Hindlimb muscle (tissue), 1 donor: ENCODE measurements around the gene TOLLIP. TPM values are rescaled to one million over a fixed set of nuclear protein-coding genes. Genes with fewer than 3 reads are reported as not detected.
"Not testable (repeated sequence)": the region's sequence is repeated elsewhere in the genome, so short reads cannot be mapped to it uniquely, and the experiment has no call there.

Source experiments
- DNase-seq: peaks from one replicate; pipeline ENCODE4 v3.0.0-alpha.2; 2013
- polyA plus RNA-seq: library from polyadenylated mRNA; unstranded; fragments of 120-200 nt; gene quantifications from one replicate; pipeline ENCODE4 v1.2.1, GENCODE V29; 2013; ENCODE audit not compliant: insufficient read length

The TOLLIP gene
- polyA plus RNA-seq, 1 donor = 33.9 TPM

GRCh38 chr11:1281326-1281973 lies 28.0 kb downstream of the TOLLIP start:
- DNase-seq = no peak

GRCh38 chr11:1280116-1281035 lies 29.1 kb downstream of the TOLLIP start:
- no peak for DNase-seq

GRCh38 chr11:1279674-1280055 lies 29.8 kb downstream of the TOLLIP start:
- DNase-seq = no peak

GRCh38 chr11:1278766-1279673 lies 30.4 kb downstream of the TOLLIP start:
- no peak for DNase-seq

GRCh38 chr11:1277936-1278512 lies 31.4 kb downstream of the TOLLIP start:
- no peak for DNase-seq

- no peak for DNase-seq
Observed at GRCh38 chr11:1276866-1277615, 32.4 kb downstream of the TOLLIP start.

GRCh38 chr11:1276041-1276790 lies 33.2 kb downstream of the TOLLIP start:
- DNase-seq = no peak

GRCh38 chr11:1275021-1275420 lies 34.4 kb downstream of the TOLLIP start:
- DNase-seq = no peak

- no peak for DNase-seq
Observed at GRCh38 chr11:1274501-1274900, 34.9 kb downstream of the TOLLIP start.

- no peak for DNase-seq
Observed at GRCh38 chr11:1272531-1272930, 36.9 kb downstream of the TOLLIP start.

GRCh38 chr11:1271927-1272326 lies 37.5 kb downstream of the TOLLIP start:
- DNase-seq = no peak

GRCh38 chr11:1271406-1271805 lies 38.0 kb downstream of the TOLLIP start:
- no peak for DNase-seq

GRCh38 chr11:1271002-1271401 lies 38.4 kb downstream of the TOLLIP start:
- DNase-seq = no peak

- no peak for DNase-seq
Observed at GRCh38 chr11:1270476-1270875, 39.0 kb downstream of the TOLLIP start.

GRCh38 chr11:1269957-1270356 lies 39.5 kb downstream of the TOLLIP start:
- no peak for DNase-seq

GRCh38 chr11:1267441-1268100 lies 41.9 kb downstream of the TOLLIP start:
- no peak for DNase-seq

GRCh38 chr11:1266976-1267375 lies 42.5 kb downstream of the TOLLIP start:
- not testable (repeated sequence) for DNase-seq

GRCh38 chr11:1265480-1265879 lies 44.0 kb downstream of the TOLLIP start:
- not testable (repeated sequence) for DNase-seq

GRCh38 chr11:1264444-1264843 lies 45.0 kb downstream of the TOLLIP start:
- DNase-seq = not testable (repeated sequence)

GRCh38 chr11:1263010-1263409 lies 46.4 kb downstream of the TOLLIP start:
- DNase-seq = no peak
